Frontal cortex (tissue), 4 donors: ENCODE results near the gene JCAD. TPM values are rescaled to one million over a fixed set of nuclear protein-coding genes. Genes with fewer than 3 reads are reported as not detected.

Source experiments
- DNase-seq, 2 donors: peaks; one replicate each; pipeline ENCODE4 v3.0.0; 2012; ENCODE audit warnings: low spot score in 2 of 2
- FAIRE-seq: peaks from 2 replicates; lab custom pipeline; 2012; peaks lifted over from hg19 to GRCh38; lab: Jason Lieb, UNC
- total RNA-seq: library from RNA; depleted of rRNA; stranded (reverse); fragments of >200 nt; gene quantifications from one replicate; pipeline ENCODE4 v1.2.3, GENCODE V29; 2014
- donor health status: control.
- donor health status: control.
- donor health status: control.

JCAD gene
- total RNA-seq, 1 donor from 2014 or later, result 10.2 TPM

DNA sequence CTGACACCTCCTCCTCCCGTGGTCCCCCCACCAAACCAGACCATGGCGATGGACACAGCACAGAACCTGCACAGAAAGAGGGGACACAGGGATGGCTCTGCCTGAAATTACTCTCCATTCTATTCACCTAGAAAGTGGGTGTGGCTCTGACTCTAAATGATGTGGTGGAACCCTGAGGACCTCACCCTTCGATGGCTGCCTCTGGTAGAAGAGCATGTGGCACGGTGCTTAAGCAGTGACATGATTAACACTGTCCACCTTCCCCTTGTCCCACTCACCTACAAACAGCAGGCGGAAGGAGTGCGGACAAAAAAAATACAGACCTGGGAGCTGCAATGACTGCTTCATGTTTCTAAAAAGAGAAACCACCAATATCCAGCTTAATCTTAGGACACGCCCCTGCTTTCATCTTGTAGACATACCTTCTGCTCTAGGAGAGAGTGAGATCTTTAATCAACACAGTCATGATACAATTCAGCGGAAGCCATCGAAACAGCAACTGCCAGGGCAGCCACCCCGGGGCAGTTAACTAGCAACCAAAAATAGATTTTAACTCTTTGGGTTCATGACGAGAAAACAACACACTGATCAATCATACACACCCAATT lies 11.4 kb downstream of the JCAD start:
- FAIRE-seq (no peak), DNase-seq (no peak)

- DNase-seq (no peak), FAIRE-seq (no peak)
Measured at GRCh38 chr10:30047430-30047829, 12.0 kb downstream of the JCAD start.

GRCh38 chr10:30046476-30046875 lies 12.9 kb downstream of the JCAD start:
- DNase-seq (no peak), FAIRE-seq (no peak)

DNA sequence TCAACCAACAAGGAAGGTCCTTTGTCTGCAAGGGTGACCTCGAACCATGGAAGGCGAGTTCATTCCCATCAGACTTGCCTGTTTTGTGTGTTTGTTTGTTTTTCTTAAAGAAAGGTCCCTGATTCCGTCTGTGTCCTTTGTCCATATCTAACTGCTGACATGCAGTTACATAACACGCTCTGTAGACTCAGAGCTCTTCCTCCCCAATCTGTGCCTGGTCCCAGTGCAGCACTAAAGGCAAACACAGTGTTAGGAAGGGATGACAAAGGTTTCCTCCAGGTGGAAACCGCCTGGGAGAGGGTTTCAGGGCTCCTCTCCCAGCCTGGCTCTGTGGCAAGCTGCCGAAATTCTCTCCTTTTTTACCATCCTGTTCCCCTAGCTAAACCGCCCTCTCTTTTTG lies 13.4 kb downstream of the JCAD start:
- FAIRE-seq, result no peak
- no peak for DNase-seq

DNA sequence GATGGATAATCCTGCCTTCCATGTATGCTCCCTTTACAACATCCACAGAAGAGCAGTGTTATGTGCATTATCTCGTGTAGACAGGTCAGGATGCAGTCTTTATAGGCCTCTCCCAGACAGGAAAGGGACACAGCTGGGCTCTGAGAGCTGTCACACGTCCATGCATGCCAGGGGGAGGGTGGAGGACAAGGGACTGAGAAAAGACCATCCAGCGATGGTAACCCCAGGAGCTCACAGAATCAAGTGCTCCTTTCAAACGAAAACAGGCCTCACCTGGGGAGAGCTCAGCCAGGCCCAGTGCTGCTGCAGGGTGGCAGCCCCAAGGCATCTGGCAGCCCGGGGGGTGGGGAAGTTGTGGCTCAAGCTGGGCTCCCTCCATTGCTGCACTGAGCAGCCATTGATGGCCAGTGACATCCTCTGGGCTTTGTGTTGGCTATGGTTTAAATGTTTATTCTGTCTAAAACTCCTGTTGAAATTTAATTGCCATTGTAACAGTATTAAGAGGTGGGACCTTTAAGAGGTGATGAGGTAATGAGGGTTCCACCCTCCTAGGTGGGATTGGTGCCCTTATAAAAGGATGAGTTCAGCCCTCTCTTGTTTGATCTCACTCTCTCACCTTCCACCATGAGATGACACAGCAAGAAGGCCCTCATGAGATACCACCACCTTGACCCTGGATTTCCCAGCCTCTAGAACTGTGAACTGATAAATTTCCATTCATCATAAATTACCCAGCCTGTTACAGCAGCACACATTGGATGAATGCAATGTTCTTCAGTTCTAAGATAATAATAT lies 15.7 kb downstream of the JCAD start:
- DNase-seq (no peak), FAIRE-seq (no peak)

- FAIRE-seq (no peak), DNase-seq (no peak)
Measured at GRCh38 chr10:30042820-30043219, 16.6 kb downstream of the JCAD start.

DNA sequence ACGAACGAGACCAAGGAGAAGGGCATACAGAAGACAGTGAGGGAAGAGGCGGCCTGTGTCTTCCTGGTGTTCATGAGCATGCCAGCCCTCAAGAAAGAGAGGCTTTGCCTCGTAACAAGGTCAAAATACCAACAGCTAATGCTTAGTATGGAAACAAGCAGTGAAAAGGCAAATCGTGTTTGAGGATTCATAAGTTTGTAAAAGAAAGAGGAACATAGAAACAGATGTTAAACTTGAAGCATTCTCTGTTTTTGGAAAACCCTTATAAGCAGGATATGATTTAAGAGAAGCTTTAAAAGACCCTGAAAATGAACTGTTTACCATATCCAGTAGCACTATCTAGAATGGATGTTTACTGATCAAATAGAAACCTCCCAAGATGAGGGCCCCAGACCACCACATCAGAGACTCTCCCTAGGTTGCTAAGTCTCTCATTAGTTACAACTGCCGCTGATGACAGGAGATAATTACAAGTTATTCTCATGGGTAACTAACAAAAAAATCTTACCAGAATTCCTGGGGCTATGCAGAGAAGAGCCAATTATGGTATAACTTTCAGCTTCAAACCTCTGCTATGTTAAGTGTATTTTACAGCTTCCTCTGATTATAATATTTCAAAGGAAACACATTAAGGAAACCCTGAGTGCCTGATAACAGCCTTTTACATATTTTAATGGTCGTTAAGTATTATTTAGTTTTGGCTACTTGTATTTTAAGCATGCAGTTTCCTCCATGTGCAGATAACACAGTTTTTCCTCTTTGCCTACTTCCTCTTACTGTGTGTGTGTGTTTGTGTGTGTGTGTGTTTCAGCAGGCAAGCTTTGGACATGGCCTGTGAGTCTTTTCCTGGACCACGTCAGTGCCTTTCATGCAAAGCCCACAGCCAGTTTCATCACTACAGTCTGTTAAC lies 17.9 kb downstream of the JCAD start:
- no peak for DNase-seq
- FAIRE-seq, result no peak

- no peak for FAIRE-seq
- DNase-seq, result no peak
Measured at GRCh38 chr10:30040597-30040996, 18.8 kb downstream of the JCAD start.

DNA sequence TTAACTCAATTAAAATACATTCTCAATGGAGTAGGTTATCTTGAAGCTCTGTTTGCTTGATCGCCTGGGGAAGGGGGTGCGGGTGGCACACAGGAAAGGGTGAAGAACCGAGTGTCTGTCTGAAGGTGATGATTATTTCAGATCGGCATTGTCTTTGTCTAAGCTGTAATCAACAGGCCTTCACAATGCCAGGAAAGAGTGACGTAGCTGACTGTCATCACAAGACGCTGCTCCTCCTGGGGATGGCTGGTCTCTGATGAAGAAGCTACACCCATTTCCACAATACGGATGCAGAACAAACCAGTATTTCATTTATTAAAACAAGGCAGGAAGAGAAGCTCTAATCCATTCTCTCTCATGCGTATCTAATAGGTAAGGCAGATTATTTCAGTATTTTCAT lies 19.4 kb downstream of the JCAD start:
- DNase-seq (no peak), FAIRE-seq (no peak)

GRCh38 chr10:30039567-30039966 lies 19.8 kb downstream of the JCAD start:
- FAIRE-seq, result no peak
- no peak for DNase-seq

- no peak for DNase-seq
- FAIRE-seq, result no peak
Measured at GRCh38 chr10:30038781-30039536, 20.4 kb downstream of the JCAD start.

- DNase-seq, result no peak
- FAIRE-seq, result no peak
Measured at GRCh38 chr10:30037620-30038336, 21.6 kb downstream of the JCAD start.

DNA sequence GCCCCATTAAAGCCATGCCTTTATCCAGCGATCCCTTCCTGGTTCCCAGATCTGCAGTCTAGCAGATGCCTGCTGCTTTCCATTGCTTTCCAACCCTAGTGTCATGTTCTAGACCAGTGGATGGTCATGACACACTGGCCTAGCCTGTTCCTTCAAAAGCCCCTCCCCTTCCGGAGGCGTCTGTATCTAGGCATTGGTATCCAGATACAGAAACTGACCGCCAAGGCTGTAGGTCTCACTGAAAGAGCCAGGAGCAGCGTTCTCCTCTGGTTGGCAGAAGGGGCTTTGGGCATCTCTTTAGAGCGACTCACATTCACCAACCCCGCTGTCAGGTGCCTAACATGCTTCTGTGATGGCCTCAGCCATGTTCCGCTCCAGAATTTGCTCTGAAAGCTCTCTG lies 22.6 kb downstream of the JCAD start:
- DNase-seq (no peak), FAIRE-seq (no peak)

- FAIRE-seq, result no peak
- DNase-seq, result no peak
Measured at GRCh38 chr10:30036341-30036740, 23.0 kb downstream of the JCAD start.

GRCh38 chr10:30034433-30035137 lies 24.8 kb downstream of the JCAD start:
- no peak for DNase-seq
- no peak for FAIRE-seq

DNA sequence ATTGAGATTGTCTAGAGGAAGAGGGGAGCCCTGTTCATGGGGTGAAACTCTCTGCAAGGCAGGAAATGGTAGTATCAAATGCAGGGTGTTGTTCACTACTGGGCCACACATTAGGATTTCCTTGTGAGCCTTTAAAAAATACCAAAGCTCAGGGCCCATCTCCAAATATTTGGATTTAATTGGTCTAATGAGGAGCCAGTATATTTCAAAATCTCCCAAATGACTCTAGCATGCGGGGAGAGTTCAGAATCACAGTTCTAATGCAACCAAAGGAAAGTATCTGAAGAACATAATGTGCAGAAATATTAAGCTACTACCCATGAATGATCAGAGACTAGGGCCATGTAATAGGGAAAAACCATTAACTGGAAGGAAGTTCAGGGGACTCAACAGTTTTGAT lies 27.3 kb downstream of the JCAD start:
- DNase-seq, result no peak
- FAIRE-seq, result no peak

DNA sequence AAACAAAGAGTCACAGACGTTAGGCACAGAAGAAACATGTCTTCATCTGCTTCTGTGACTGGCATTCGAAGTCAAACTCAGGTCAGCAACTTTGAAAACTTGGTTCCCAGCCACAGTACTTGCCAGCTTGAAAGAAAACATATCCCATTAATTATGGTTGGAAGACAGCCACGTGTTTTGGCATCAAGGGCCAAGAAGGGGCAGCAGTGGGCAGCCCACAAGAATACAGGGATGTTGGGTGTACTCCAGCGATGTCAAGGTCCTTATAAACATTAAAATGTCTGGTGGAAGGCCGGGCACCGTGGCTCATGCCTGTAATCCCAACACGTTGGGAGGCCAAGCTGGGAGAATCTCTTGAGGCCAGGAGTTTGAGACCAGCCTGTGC lies 29.5 kb downstream of the JCAD start:
- no peak for DNase-seq
- no peak for FAIRE-seq

- no peak for DNase-seq
- FAIRE-seq, result no peak
Measured at GRCh38 chr10:30029164-30029871, 30.1 kb downstream of the JCAD start.
